Activated CD8-positive, alpha-beta memory T cell treated with anti-CD3 and anti-CD28 coated beads, Interleukin-2, amount 50 U/mL, for 4 hours (primary cell): Measurements from ENCODE around the gene COX7A2L.

Experiments used
- DNase-seq: peaks from one replicate; pipeline ENCODE4 v3.0.0-alpha.2; 2020

The COX7A2L gene

GRCh38 chr2:42314892-42315468 lies 46.0 kb downstream of the COX7A2L start:
- DNase-seq: no peak

- no peak for DNase-seq
These were observed 48.9 kb downstream of the COX7A2L start for GRCh38 chr2:42312106-42312505.

DNA sequence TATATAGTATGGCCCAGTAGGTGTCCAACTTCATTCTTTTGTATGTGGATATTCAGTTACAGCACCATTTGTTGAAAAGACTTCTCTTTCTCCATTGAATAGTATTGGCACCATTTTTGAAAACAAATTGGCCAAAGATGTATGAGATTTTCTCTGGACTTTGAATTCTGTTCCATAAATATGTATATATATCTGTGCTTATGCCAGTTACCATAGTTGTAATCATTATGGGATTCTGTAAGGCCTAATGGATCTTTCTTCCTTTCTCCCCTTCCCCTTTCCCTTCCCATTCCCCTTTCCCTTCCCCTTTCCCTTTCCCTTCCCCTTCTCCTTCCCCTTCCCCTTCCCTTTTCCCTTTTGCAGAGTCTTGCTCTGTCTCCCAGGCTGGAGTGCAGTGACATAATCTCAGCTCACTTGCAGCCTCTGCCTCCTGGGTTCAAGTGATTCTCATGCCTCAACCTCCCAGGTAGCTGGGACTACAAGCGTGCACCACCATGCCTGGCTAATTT lies 51.0 kb downstream of the COX7A2L start:
- no peak for DNase-seq

DNA sequence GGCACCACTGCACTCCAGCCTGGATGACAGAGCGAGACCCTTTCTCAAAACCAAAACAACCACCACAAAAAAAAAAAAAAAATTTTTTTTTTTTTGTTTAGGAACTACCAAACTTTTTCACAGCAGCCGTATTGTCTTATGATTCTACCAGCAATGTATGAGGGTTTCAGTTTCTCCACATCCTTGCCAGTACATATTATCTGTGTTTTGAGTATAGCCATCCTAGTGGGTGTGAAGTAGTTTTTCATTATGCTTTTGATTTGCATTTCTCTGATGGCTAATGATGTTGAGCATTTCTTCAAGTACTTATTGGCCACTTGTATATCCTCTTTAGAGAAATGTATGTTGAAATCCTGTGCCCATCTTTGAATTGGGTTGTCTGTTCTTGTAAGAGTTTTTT lies 51.7 kb downstream of the COX7A2L start:
- no peak for DNase-seq

DNA sequence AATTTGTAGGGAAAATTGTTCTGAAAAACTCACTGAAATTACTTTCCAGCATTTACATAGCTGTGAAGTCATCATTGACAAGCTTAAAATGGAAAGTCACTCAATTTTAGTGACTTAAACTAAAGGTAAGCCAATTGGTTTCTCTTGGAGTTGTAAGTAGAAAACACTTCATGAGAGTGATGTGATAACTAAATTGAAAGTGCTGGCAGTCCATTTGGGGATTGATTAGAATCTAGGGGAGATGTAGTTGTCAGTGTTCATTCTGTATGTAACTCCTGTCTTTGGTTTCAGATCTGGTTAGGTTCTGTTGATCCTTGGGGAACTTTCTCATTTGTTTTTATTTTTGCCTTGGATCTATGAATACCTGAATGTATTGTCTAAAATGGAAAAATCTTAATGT lies 53.8 kb downstream of the COX7A2L start:
- no peak for DNase-seq

DNA sequence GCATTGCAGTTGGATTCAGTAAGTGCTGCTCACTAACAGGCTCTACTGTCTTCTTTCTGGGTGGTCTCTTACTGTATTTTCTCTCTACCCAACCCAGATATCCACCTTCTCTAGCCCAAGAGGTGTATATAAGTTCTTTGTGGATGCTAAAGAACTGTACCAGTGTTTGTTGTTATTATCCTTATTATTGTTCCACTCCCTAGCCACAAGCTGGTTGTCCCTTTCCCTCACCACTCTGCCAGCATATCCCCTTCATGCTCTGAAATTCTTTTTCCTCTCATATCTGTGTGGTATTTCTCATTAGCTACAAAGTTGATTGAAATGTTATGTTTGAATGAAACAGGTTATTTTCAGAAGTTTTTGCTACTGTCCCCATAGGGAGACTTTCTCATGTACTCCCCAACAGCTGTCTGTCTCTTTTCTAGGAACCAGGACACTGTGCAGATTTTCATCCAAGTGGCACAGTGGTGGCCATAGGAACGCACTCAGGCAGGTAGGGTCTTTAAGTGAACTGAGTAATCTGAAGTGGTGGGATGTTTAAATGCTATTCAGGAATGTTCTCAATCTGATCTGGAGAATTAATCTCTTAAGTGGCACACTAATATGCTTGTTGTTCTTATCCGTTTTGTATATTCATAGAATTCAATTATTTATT lies 56.8 kb downstream of the COX7A2L start:
- DNase-seq: no peak

- DNase-seq: no peak
These were observed 57.8 kb downstream of the COX7A2L start for GRCh38 chr2:42303252-42303651.

DNA sequence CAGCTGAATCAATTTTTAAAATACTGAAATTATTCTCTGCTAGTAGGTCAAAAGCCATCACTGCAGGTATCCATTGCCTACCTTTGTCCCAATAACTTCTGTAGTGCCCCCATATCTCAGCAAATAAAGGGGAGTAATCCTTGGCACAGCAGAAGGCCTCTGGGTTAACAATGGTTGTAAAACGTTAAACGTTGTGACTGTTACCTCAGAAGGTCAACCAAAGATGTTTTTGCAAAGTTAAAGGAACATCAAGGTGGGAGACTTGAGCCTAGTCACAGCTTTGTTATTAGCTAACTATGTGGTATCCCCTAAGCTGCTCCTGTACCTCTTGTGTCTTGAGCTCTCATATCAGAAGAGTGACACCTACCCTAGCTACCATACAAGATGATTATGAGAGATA lies 60.5 kb downstream of the COX7A2L start:
- no peak for DNase-seq
